HFFc6 (cell line): ENCODE measurements around the gene PARN. TPM values are rescaled to one million over a fixed set of nuclear protein-coding genes. Genes with fewer than 3 reads are reported as not detected.
A peak's percentile ranks its signal among the peaks of the same experiment; 100 is the strongest.

Source experiments
- DNase-seq: peaks from one replicate; pipeline ENCODE4 v3.0.0-alpha.2; 2018
- H3K27ac Mint-ChIP-seq: 2 replicates; pipeline ENCODE4 v1.8.0; 2020; ENCODE audit warnings: mild to moderate bottlenecking, mixed read lengths
- H3K27me3 Mint-ChIP-seq: 2 replicates; pipeline ENCODE4 v1.8.0; 2021; ENCODE audit warnings: mild to moderate bottlenecking, moderate library complexity, mixed read lengths; ENCODE audit not compliant: insufficient read depth
- H3K36me3 Mint-ChIP-seq: 2 replicates; pipeline ENCODE4 v1.8.0; 2021; ENCODE audit warnings: low read depth, mixed read lengths
- H3K4me1 Mint-ChIP-seq: 2 replicates; pipeline ENCODE4 v1.8.0; 2020; ENCODE audit warnings: low read depth, mixed read lengths
- H3K4me3 Mint-ChIP-seq: 2 replicates; pipeline ENCODE4 v1.8.0; 2020; ENCODE audit warnings: mild to moderate bottlenecking, moderate library complexity, mixed read lengths
- H3K9me3 Mint-ChIP-seq: 2 replicates; pipeline ENCODE4 v1.8.0; 2020; ENCODE audit warnings: mild to moderate bottlenecking, mixed read lengths
- CTCF ChIP-seq: fragments of 200-600 bp; sonication (generic); IDR thresholded peaks from 2 replicates; pipeline ENCODE4 v1.5.0; 2021; ENCODE audit warnings: antibody characterized with exemption, mild to moderate bottlenecking
- total RNA-seq, 6 experiments: library from RNA; stranded (reverse); fragmentation: NEBNext Ultra II Directional; extraction: Animal tissue kit (Norgen Biotek cat#: 25700); gene quantifications; 2 replicates in 1 of 6; 3 replicates in 5 of 6; pipeline ENCODE4 v1.2.3, GENCODE V29; 2021

Gene PARN
- total RNA-seq, 6 experiments from 2014 or later, result 25.5 to 36.1 (median 30.4) TPM

- H3K36me3 Mint-ChIP-seq, result peaks cover 4% of the 10 kb centered on the region
- peak; percentile 63 for TF ChIP-seq CTCF
- H3K4me3 Mint-ChIP-seq, result no peak overlapping the region
- H3K4me1 Mint-ChIP-seq, result peaks cover 52% of the 10 kb centered on the region
- H3K9me3 Mint-ChIP-seq, result no peaks in the 10 kb centered on the region
- DNase-seq, result no peak
- H3K27me3 Mint-ChIP-seq, result no peaks in the 10 kb centered on the region
- no peak overlapping the region for H3K27ac Mint-ChIP-seq
Measured at GRCh38 chr16:14489460-14489859, 140.6 kb downstream of the PARN start.

- Mint-ChIP-seq H3K4me3 (peak overlapping the region; percentile 88), H3K9me3 (no peaks in the 10 kb centered on the region), H3K36me3 (no peaks in the 10 kb centered on the region), H3K27ac (peak overlapping the region; percentile 93), H3K4me1 (peaks cover 54% of the 10 kb centered on the region), H3K27me3 (no peaks in the 10 kb centered on the region)
- TF ChIP-seq CTCF, result no peak
- no peak for DNase-seq
Measured at GRCh38 chr16:14487579-14487978, 142.5 kb downstream of the PARN start.

- Mint-ChIP-seq H3K4me1 (peaks cover 54% of the 10 kb centered on the region), H3K9me3 (no peaks in the 10 kb centered on the region), H3K27ac (peak overlapping the region; percentile 93), H3K4me3 (peak overlapping the region; percentile 88), H3K27me3 (no peaks in the 10 kb centered on the region), H3K36me3 (no peaks in the 10 kb centered on the region)
- TF ChIP-seq CTCF, result no peak
- DNase-seq, result peak; percentile 95
Measured at GRCh38 chr16:14486520-14487303, 143.3 kb downstream of the PARN start.

GRCh38 chr16:14485811-14486519, 144.1 kb downstream of the PARN start:
- Mint-ChIP-seq H3K36me3 (no peaks in the 10 kb centered on the region), H3K4me3 (no peak overlapping the region), H3K4me1 (peaks cover 54% of the 10 kb centered on the region), H3K27ac (peak overlapping the region; percentile 93), H3K9me3 (no peaks in the 10 kb centered on the region), H3K27me3 (no peaks in the 10 kb centered on the region)
- no peak for DNase-seq
- 0 out of 2 replicates have a peak, but pooled peaks have one; percentile 0 for TF ChIP-seq CTCF

- Mint-ChIP-seq H3K9me3 (no peaks in the 10 kb centered on the region), H3K27me3 (peaks cover 3% of the 10 kb centered on the region; the same call in 1 of the 2 replicates), H3K4me3 (no peak overlapping the region), H3K36me3 (peaks cover 4% of the 10 kb centered on the region), H3K27ac (peak overlapping the region; percentile 32), H3K4me1 (peaks cover 58% of the 10 kb centered on the region)
- peak; percentile 30 for DNase-seq
- TF ChIP-seq CTCF, result no peak
Measured at GRCh38 chr16:14485121-14485551, 144.9 kb downstream of the PARN start.
